Large intestine (tissue), 3 donors: ENCODE results near the gene TELO2. TPM values are rescaled to one million over a fixed set of nuclear protein-coding genes. Genes with fewer than 3 reads are reported as not detected.

Source experiments
- DNase-seq, 2 donors: peaks; one replicate each; pipeline versions ENCODE4 v3.0.0 to v3.0.0-alpha.2; 2013
- H3K27ac ChIP-seq: one replicate; pipeline ENCODE4 v1.5.1; 2013; ENCODE audit warnings: low read length
- H3K27me3 ChIP-seq: 2 replicates; pipeline ENCODE4 v1.6.1; 2013; ENCODE audit warnings: low read length; ENCODE audit not compliant: control insufficient read depth, insufficient read depth
- H3K36me3 ChIP-seq: 2 replicates; pipeline ENCODE4 v1.6.1; 2013; ENCODE audit warnings: low read length; ENCODE audit not compliant: control insufficient read depth, insufficient read depth
- H3K4me1 ChIP-seq: one replicate; pipeline ENCODE4 v1.6.1; 2013; ENCODE audit warnings: low read length; ENCODE audit not compliant: control insufficient read depth, insufficient read depth
- H3K4me3 ChIP-seq: one replicate; pipeline ENCODE4 v1.5.1; 2013; ENCODE audit warnings: low read length
- H3K9me3 ChIP-seq: one replicate; pipeline ENCODE4 v1.6.1; 2013; ENCODE audit warnings: mild to moderate bottlenecking, low read depth, low read length, moderate library complexity; ENCODE audit not compliant: control insufficient read depth
- WGBS: methylation state at CpG from one replicate; pipeline ENCODE4 v1.1.5; 2013; ENCODE audit warnings: low lambda C conversion rate; ENCODE audit not compliant: insufficient coverage; 5-methylcytosine and 5-hydroxymethylcytosine counted together
- polyA plus RNA-seq: library from polyadenylated mRNA; unstranded; fragments of 120-200 nt; gene quantifications from one replicate; pipeline ENCODE4 v1.2.1, GENCODE V29; 2013

Gene TELO2
- polyA plus RNA-seq, 1 donor = 50.1 TPM

DNA sequence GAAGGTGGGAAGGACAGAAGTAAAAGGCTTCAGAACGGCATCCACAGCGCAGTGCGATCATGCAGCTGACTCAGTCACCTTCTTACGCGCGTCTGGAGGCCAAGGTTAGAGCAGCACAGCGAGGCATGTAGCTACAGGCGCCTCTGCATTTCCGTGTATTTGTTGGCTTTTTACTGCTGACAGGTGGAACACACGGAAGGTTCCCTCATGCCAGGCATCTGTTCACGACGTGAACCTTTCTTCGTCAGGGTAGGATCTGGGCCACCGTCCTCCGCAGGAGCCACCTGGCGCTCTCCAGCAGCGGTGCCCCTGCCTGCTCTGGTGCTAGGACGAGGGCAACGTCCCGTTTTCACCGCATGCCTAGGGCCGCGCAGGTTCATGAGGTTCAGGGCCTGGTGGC, 55.6 kb downstream of the TELO2 start:
- peaks cover 11% of the 10 kb centered on the region for H3K36me3 ChIP-seq
- no peaks in the 10 kb centered on the region for H3K27me3 ChIP-seq
- DNase-seq = no peak
- H3K4me3 ChIP-seq = no peak overlapping the region
- no CpG with 5 or more reads among the region's 23 CpGs for WGBS
- peaks cover 8% of the 10 kb centered on the region for H3K4me1 ChIP-seq
- H3K9me3 ChIP-seq = no peaks in the 10 kb centered on the region
- H3K27ac ChIP-seq = no peak overlapping the region

DNA sequence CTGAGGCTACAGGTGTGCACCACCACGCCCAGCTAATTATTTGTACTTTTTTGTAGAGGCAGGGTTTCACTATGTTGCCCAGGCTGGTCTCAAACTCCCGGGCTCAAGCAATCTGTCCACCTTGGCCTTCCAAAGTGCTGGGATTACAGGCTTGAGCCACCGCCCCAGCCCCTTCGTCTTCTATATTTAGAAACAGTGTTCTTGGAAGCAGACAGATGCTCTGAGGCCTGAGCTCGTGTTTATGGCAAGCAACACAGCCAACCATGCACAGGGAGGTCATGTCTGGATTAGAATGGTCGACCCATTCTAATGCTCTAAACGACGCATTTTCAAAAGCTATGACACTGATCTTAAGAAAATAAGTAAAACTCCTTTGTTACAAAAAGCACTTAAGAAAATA, 56.9 kb downstream of the TELO2 start:
- H3K36me3 ChIP-seq = peaks cover 19% of the 10 kb centered on the region
- DNase-seq = no peak
- peaks cover 6% of the 10 kb centered on the region for H3K4me1 ChIP-seq
- no peak overlapping the region for H3K4me3 ChIP-seq
- WGBS = 90% methylated on average over 3 of the region's 8 CpGs
- no peaks in the 10 kb centered on the region for H3K27me3 ChIP-seq
- no peak overlapping the region for H3K27ac ChIP-seq
- H3K9me3 ChIP-seq = no peaks in the 10 kb centered on the region

DNA sequence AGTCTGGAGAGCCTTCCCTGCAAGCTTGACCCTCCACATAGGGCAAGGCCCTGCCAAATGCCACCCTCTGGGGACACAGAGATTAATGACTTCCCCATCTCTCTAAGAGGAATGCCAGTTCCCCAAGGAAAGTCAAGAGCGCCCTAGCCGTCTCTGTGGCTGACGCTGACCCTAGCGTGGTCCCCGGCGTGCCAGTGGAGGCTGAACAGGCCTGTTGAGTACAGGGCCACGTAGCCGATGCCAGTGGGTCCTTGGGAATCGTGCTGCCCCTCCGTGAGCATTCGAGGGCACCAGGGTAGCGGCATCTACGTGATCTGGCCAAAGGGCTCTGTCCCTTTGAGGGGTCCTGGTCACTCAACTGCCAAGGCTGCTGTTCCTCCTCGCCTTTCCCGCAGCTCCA, 57.5 kb downstream of the TELO2 start:
- Histone ChIP-seq H3K4me1 (peaks cover 4% of the 10 kb centered on the region), H3K36me3 (peaks cover 21% of the 10 kb centered on the region)
- no CpG with 5 or more reads among the region's 15 CpGs for WGBS

DNA sequence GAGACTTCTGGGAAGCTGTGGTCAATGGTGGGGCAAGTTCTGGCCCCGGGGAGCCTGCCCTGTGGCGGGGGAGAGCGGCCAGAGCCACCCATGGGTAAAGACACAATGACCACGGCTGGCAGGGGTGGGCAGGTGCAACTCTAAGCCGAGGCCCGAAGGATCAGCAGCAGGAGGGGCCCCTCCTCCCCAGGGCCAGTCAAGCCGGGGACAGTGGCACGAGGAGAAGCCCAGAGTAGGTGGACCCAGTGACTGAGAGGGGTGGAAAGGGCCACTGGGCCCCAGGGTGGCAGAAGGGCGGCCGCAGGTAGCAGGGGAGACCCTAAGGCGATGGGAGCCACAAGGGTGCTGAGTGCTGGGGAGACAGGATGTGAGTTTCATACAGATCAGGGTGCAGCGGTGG, 58.0 kb downstream of the TELO2 start:
- Histone ChIP-seq H3K4me1 (no peaks in the 10 kb centered on the region), H3K27me3 (no peaks in the 10 kb centered on the region), H3K9me3 (no peaks in the 10 kb centered on the region), H3K4me3 (no peak overlapping the region), H3K36me3 (peaks cover 21% of the 10 kb centered on the region), H3K27ac (no peak overlapping the region)
- DNase-seq = no peak
- no CpG with 5 or more reads among the region's 12 CpGs for WGBS

More for the DNA sequence above, 57.5 kb downstream of the TELO2 start:
- H3K4me3 ChIP-seq = no peak overlapping the region
- H3K27ac ChIP-seq = no peak overlapping the region
- no peak for DNase-seq
- no peaks in the 10 kb centered on the region for H3K27me3 ChIP-seq
- H3K9me3 ChIP-seq = no peaks in the 10 kb centered on the region

- Histone ChIP-seq H3K27ac (no peak overlapping the region), H3K36me3 (peaks cover 27% of the 10 kb centered on the region), H3K27me3 (no peaks in the 10 kb centered on the region)
Observed at GRCh38 chr16:1552129-1552528, 59.0 kb downstream of the TELO2 start.

GRCh38 chr16:1553946-1554825, 61.0 kb downstream of the TELO2 start:
- Histone ChIP-seq H3K9me3 (no peaks in the 10 kb centered on the region), H3K27me3 (no peaks in the 10 kb centered on the region), H3K4me3 (no peak overlapping the region), H3K27ac (no peak overlapping the region), H3K36me3 (peaks cover 45% of the 10 kb centered on the region), H3K4me1 (no peaks in the 10 kb centered on the region)
- whole genome bisulfite sequencing = no CpG with 5 or more reads among the region's 19 CpGs
- DNase-seq = no peak

More at GRCh38 chr16:1552129-1552528, 59.0 kb downstream of the TELO2 start:
- Histone ChIP-seq H3K4me3 (no peak overlapping the region), H3K9me3 (no peaks in the 10 kb centered on the region), H3K4me1 (no peaks in the 10 kb centered on the region)
- WGBS = no CpG with 5 or more reads among the region's 15 CpGs
- DNase-seq = no peak

GRCh38 chr16:1554826-1555445, 61.8 kb downstream of the TELO2 start:
- no peaks in the 10 kb centered on the region for H3K4me1 ChIP-seq
- no peaks in the 10 kb centered on the region for H3K27me3 ChIP-seq
- H3K9me3 ChIP-seq = no peaks in the 10 kb centered on the region
- 100% methylated on average over 5 of the region's 34 CpGs for WGBS
- H3K4me3 ChIP-seq = no peak overlapping the region
- peaks cover 52% of the 10 kb centered on the region for H3K36me3 ChIP-seq
- DNase-seq = no peak
- no peak overlapping the region for H3K27ac ChIP-seq

DNA sequence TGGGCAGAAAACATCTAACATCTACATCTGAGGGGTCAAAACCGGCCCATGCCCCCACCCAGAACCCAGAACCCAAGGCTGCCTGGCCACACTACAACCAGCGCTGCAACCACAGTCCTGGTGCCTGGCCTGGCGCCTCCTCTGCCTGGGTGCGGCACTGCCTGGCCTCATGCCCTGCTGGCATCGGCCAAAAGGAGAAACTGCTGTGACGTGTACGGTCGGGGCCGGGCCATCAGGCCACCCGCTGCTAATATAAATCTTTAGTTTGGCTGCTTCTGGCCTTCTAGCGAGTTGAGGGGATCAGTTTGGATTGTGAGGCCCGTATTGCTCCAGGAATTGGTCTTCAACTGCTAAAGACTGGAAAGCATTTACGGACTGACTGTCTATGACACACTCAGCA, 63.1 kb downstream of the TELO2 start:
- Histone ChIP-seq H3K36me3 (peaks cover 65% of the 10 kb centered on the region), H3K4me1 (no peaks in the 10 kb centered on the region), H3K27me3 (no peaks in the 10 kb centered on the region), H3K9me3 (no peaks in the 10 kb centered on the region), H3K4me3 (no peak overlapping the region), H3K27ac (no peak overlapping the region)
- no CpG with 5 or more reads among the region's 13 CpGs for WGBS
- DNase-seq = no peak

DNA sequence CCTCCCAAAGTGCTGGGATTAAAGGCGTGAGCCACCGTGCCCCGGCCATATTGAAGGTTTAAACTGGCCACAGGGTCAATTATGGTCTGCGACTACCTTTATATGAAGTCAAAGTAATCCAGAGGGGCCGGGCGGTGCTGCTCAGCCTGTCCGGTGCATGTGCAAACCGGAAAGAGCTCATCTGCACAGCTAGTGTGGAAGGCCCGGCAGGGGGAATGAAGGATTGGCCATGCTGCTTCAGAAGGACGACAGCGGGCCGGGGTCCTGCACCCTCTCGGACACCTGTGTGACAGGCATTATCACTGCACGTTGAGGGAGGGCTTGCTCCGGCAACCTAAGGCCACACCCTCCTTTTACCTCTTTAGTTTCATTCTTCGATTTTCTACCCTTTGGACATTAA, 63.9 kb downstream of the TELO2 start:
- 80% methylated on average over 1 of the region's 16 CpGs for WGBS
- no peak for DNase-seq
- Histone ChIP-seq H3K9me3 (no peaks in the 10 kb centered on the region), H3K4me1 (no peaks in the 10 kb centered on the region), H3K36me3 (peaks cover 69% of the 10 kb centered on the region), H3K27me3 (no peaks in the 10 kb centered on the region), H3K4me3 (no peak overlapping the region), H3K27ac (no peak overlapping the region)

- WGBS = no CpG with 5 or more reads among the region's 11 CpGs
- no peaks in the 10 kb centered on the region for H3K27me3 ChIP-seq
- H3K27ac ChIP-seq = no peak overlapping the region
- no peaks in the 10 kb centered on the region for H3K4me1 ChIP-seq
- no peaks in the 10 kb centered on the region for H3K9me3 ChIP-seq
- H3K36me3 ChIP-seq = peaks cover 69% of the 10 kb centered on the region
- no peak overlapping the region for H3K4me3 ChIP-seq
- DNase-seq = no peak
Observed at GRCh38 chr16:1557576-1557975, 64.4 kb downstream of the TELO2 start.
